Ureter (tissue), 1 donor: ENCODE measurements around the gene AP4B1. TPM values are rescaled to one million over a fixed set of nuclear protein-coding genes. Genes with fewer than 3 reads are reported as not detected.
"Not testable (repeated sequence)": the region's sequence is repeated elsewhere in the genome, so short reads cannot be mapped to it uniquely, and the experiment has no call there.

Experiments
- DNase-seq: peaks from one replicate; pipeline ENCODE4 v3.0.0-alpha.2; 2020; ENCODE audit warnings: low spot score
- total RNA-seq: library from RNA; stranded (reverse); gene quantifications from one replicate; pipeline ENCODE4 v1.2.4, GENCODE V29; 2023
- donor health status: DM: yes; HTN: yes; CAD: no.

Gene AP4B1
- total RNA-seq, 1 donor from 2014 or later = 31.6 TPM

DNA sequence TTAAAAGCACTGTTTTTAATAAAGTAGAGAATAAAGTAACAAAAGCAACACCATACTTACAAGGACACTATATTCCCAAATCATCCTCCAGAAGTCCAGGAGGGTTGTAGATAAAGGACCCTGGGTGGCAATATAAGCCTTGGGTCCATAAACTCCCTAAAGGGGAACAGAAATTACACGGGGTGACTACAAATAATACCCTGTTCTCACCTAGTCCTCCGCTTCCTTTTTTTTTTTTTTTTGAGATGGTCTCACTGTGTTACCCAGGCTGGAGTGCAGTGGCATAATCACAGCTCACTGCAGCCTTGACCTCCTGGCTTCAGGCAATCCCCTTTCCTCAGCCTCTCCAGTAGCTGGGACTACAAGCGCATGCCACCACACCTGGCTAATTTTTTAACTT is 46.2 kb downstream of the AP4B1 start:
- no peak for DNase-seq

DNA sequence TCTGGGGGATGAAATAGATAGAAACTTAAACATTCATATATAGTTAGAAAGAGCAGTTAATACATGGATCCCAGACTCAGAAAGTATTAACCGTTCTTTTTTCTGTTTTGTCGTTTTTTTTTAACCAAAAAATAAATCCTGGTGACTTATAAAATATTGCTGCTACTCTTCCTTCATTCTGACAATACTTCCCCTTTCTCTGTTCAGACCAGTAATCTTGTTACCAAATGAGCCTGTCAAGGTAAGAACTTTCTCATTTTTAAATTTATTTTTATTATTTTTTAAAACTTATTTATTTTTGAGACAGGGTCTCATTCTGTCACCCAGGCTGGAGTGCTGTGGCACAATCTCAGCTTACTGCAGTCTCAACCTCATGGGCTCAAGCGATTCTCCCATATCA is 46.8 kb downstream of the AP4B1 start:
- no peak for DNase-seq

DNA sequence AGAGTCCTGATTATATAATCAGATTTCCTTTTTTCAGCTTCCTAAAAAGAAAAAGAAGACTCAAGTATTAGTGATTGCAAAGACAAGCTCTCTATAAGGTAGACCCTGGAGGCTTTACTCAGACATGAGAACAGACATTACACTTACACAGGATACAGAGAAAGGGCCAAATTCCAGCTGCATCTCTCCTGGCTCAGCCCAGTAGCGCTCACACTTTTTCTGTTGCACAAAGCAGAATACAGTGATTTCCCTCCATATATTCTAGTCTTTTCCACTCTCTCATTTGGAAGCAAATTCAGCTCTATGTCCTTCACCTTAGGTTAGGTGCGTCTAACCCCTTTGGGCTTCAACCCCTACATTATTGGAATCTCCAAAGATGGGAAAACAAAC is 48.2 kb downstream of the AP4B1 start:
- DNase-seq = no peak

DNA sequence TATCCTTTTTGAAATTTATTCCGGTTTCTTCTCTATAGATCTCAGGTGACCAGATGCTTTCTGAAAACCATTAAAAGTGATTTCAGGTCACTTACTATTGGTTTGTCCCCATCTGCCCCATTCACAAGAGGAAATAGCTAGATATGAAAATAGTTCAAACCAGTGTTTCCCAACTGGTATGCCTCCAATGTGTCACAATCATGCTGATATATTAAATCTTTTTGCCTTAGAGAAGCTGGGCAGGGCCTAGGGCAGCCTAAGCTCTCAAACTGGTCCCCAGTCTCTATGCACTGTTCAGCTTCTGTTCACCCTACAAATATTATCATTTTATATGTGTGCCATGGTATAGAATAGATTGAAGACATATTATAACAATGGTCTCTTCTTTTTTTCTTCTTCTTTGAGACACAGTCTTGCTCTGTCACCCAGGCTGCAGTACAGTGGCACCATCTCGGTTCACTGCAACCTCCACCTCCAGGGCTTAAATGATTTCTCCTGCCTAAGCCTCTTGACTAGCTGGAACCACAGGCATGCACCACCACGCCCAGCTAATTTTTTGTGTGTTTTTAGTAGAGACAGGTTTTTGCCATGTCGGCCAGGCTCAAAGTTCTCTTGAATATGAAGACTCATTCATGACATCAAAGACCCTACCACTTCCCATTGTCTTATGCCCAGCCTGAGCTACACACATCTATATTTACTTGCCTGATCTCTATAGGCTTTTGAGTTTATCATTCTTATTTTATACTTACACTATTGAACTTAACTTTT is 48.8 kb downstream of the AP4B1 start:
- no peak for DNase-seq

GRCh38 chr1:113854234-113854633 is 50.4 kb downstream of the AP4B1 start:
- DNase-seq = no peak

DNA sequence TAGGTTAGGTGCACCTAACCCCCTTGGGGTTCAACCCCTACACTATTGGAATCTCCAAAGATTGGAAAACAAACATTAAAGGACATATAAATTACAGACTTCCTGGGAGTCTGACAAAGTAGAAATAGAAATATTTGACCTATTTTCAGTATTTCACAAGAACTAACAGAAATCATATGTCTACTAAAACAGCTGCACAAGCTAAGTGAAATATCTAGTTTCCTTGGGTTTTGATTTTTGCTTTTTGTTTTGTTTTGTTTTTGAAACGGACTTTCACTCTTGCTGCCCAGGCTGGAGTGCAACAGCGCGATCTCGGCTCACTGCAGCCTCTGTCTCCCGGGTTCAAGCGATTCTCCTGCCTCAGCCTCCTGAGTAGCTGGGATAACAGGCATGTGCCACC is 51.9 kb downstream of the AP4B1 start:
- DNase-seq = not testable (repeated sequence)

GRCh38 chr1:113850127-113850796 is 54.3 kb downstream of the AP4B1 start:
- DNase-seq = no peak

DNA sequence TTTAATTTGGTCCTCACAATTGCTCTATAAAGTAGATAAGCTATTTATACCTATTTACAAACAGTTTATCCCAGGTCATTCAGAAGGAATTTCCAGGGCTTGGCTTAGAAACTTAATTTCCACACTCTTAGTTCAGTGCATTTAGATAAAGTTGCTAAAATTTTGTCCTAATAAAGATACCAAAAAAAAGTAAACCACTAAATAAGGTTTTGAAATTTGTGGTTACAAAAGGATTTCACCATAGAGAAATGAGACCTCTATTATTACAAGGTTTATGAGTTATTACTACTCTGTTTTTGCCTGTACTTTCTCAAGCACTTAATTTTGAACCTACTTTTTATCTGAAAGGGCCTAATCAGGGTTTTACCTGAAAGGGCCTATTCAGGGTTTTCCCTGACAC is 55.5 kb downstream of the AP4B1 start:
- no peak for DNase-seq

GRCh38 chr1:113846391-113847035 is 58.1 kb downstream of the AP4B1 start:
- DNase-seq = no peak

Other genes with a start within 250 kb of the AP4B1 start
- gene PHTF1, start 145.3 kb downstream of the AP4B1 start, total RNA-seq = 11.0 TPM
- gene RSBN1, start 92.3 kb downstream of the AP4B1 start, total RNA-seq = 25.8 TPM
- 5.2 TPM for gene PTPN22, start 33.1 kb downstream of the AP4B1 start, total RNA-seq
- gene BCL2L15, start 17.2 kb downstream of the AP4B1 start, total RNA-seq = 8.0 TPM
- 5.3 TPM for gene DCLRE1B, start 527 bp upstream of the AP4B1 start, total RNA-seq
- gene HIPK1, start 24.5 kb upstream of the AP4B1 start, total RNA-seq = 73.2 TPM
- 43.5 TPM for gene OLFML3, start 74.7 kb upstream of the AP4B1 start, total RNA-seq
- gene SYT6, start 249.1 kb upstream of the AP4B1 start, total RNA-seq = 0.47 TPM